Liver (tissue), 9 donors: ENCODE data around the gene HDC. TPM values are rescaled to one million over a fixed set of nuclear protein-coding genes. Genes with fewer than 3 reads are reported as not detected.

ENCODE experiments used
- DNase-seq: peaks from one replicate; pipeline ENCODE4 v3.0.0-alpha.2; 2017; ENCODE audit warnings: low spot score
- H3K27ac ChIP-seq, 2 donors: one replicate each; pipeline ENCODE4 v1.7.0; 2013; ENCODE audit warnings: inconsistent platforms in 2 of 2, low read length in 2 of 2, control low read depth in 1 of 2, low read depth in 1 of 2, mild to moderate bottlenecking in 1 of 2
- H3K27me3 ChIP-seq, 4 donors: one replicate each; pipeline versions ENCODE4 v1.6.1 to v1.7.0; 2013; ENCODE audit warnings: low read length in 3 of 4, inconsistent platforms in 1 of 4, mild to moderate bottlenecking in 1 of 4, moderate library complexity in 1 of 4; ENCODE audit not compliant: control insufficient read depth in 4 of 4, insufficient read depth in 4 of 4
- H3K36me3 ChIP-seq, 4 donors: one replicate each; pipeline versions ENCODE4 v1.6.1 to v1.7.0; 2013; ENCODE audit warnings: low read length in 3 of 4, mild to moderate bottlenecking in 3 of 4, low read depth in 1 of 4, moderate library complexity in 1 of 4; ENCODE audit not compliant: control insufficient read depth in 4 of 4, insufficient read depth in 3 of 4
- H3K4me1 ChIP-seq, 4 donors: one replicate each; pipeline versions ENCODE4 v1.6.1 to v1.7.0; 2013; ENCODE audit warnings: low read length in 3 of 4, mild to moderate bottlenecking in 3 of 4, moderate library complexity in 1 of 4; ENCODE audit not compliant: control insufficient read depth in 4 of 4, insufficient read depth in 4 of 4
- H3K4me3 ChIP-seq, 3 donors: one replicate each; pipeline versions ENCODE4 v1.6.1 to v1.7.0; 2013; ENCODE audit warnings: low read length in 3 of 3, control low read depth in 1 of 3, low read depth in 1 of 3, mild to moderate bottlenecking in 1 of 3
- H3K9ac ChIP-seq, 2 donors: one replicate each; pipeline ENCODE4 v1.7.0; 2013; ENCODE audit warnings: low read length in 2 of 2, mild to moderate bottlenecking in 2 of 2, moderate library complexity in 2 of 2, control low read depth in 1 of 2, low read depth in 1 of 2
- H3K9me3 ChIP-seq, 4 donors: one replicate each; pipeline versions ENCODE4 v1.6.1 to v1.7.0; 2013; ENCODE audit warnings: low read length in 3 of 4; ENCODE audit not compliant: control insufficient read depth in 4 of 4
- CTCF ChIP-seq: fragments of 150-350 bp; IDR thresholded peaks from 2 replicates; pipeline ENCODE4 v1.5.1; 2017; ENCODE audit warnings: improper control_type of control experiment, low read depth, low read length; ENCODE audit not compliant: missing input control
- EGR1 ChIP-seq, 2 donors: IDR thresholded peaks; 2 replicates each; pipeline ENCODE4 v1.6.1; 2016 to 2018; ENCODE audit warnings: antibody characterized with exemption in 2 of 2, low read depth in 2 of 2
- FOXA1 ChIP-seq: IDR thresholded peaks from 2 replicates; pipeline ENCODE4 v1.6.1; 2016; ENCODE audit warnings: antibody characterized with exemption
- FOXA2 ChIP-seq: IDR thresholded peaks from 2 replicates; pipeline ENCODE4 v1.6.1; 2016; ENCODE audit warnings: antibody characterized with exemption
- GABPA ChIP-seq, 2 donors: IDR thresholded peaks in 1 of 2; conservative IDR thresholded peaks in 1 of 2; 2 replicates each; pipeline ENCODE4 v1.6.1; 2016; ENCODE audit warnings: antibody characterized with exemption in 2 of 2, mild to moderate bottlenecking in 1 of 2, moderate library complexity in 1 of 2
- HNF4A ChIP-seq, 2 donors: conservative IDR thresholded peaks; 2 replicates each; pipeline ENCODE4 v1.6.1; 2016; ENCODE audit warnings: antibody characterized with exemption in 2 of 2, mild to moderate bottlenecking in 2 of 2
- HNF4G ChIP-seq: IDR thresholded peaks from 2 replicates; pipeline ENCODE4 v1.6.1; 2016; ENCODE audit warnings: antibody characterized with exemption
- JUND ChIP-seq, 2 donors: IDR thresholded peaks; 2 replicates each; pipeline ENCODE4 v1.6.1; 2016; ENCODE audit warnings: antibody characterized with exemption in 2 of 2
- NR2F2 ChIP-seq: IDR thresholded peaks from 2 replicates; pipeline ENCODE4 v1.6.1; 2016; ENCODE audit warnings: antibody characterized with exemption
- RAD21 ChIP-seq, 2 donors: IDR thresholded peaks; 2 replicates each; pipeline ENCODE4 v1.6.1; 2016; ENCODE audit warnings: antibody characterized with exemption in 2 of 2, mild to moderate bottlenecking in 2 of 2
- REST ChIP-seq: IDR thresholded peaks from 2 replicates; pipeline ENCODE4 v1.6.1; 2016; ENCODE audit warnings: antibody characterized with exemption, mild to moderate bottlenecking
- RXRA ChIP-seq, 2 donors: IDR thresholded peaks; 2 replicates each; pipeline ENCODE4 v1.6.1; 2017 to 2018; ENCODE audit warnings: antibody characterized with exemption in 2 of 2, mild to moderate bottlenecking in 1 of 2
- SP1 ChIP-seq: IDR thresholded peaks from 2 replicates; pipeline ENCODE4 v1.6.1; 2018; ENCODE audit warnings: antibody characterized with exemption, mild to moderate bottlenecking
- YY1 ChIP-seq: IDR thresholded peaks from 2 replicates; pipeline ENCODE4 v1.6.1; 2016; ENCODE audit warnings: antibody characterized with exemption, mild to moderate bottlenecking
- ZBTB33 ChIP-seq: IDR thresholded peaks from 2 replicates; pipeline ENCODE4 v1.6.1; 2016; ENCODE audit warnings: antibody characterized with exemption
- WGBS: extraction: QIAGEN DNeasy Blood & Tissue Kit; methylation state at CpG from one replicate; pipeline ENCODE4 v1.1.7; 2013; 5-methylcytosine and 5-hydroxymethylcytosine counted together
- polyA plus RNA-seq, 2 donors: library from polyadenylated mRNA; stranded (reverse) in 1 of 2; unstranded in 1 of 2; fragments of 200-250 nt in 1 of 2; fragments of >200 nt in 1 of 2; fragmentation: Nextera tagmentation in 1 of 2; extraction: Ambion mirVana in 1 of 2; gene quantifications; one replicate each; pipeline versions ENCODE4 v1.2.1 to v1.2.3, GENCODE V29; 2013 to 2015
- total RNA-seq, 2 donors: library from RNA; depleted of rRNA; stranded (reverse); fragments of >200 nt; gene quantifications; one replicate each; pipeline ENCODE4 v1.2.3, GENCODE V29; 2014
- TF ChIP-seq, protein P1 (sequence below): IDR thresholded peaks from 2 replicates; pipeline ENCODE4 v1.6.1; 2016; ENCODE audit warnings: antibody characterized with exemption
- TF ChIP-seq, protein P2 (sequence below): IDR thresholded peaks from 2 replicates; pipeline ENCODE4 v1.6.1; 2016; ENCODE audit warnings: antibody characterized with exemption
- donor health status: healthy.
- donor health status: healthy.
- donor health status: healthy.
- donor health status: healthy.
- donor health status: healthy.

HDC gene
- total and polyA plus RNA-seq, 4 donors, result 0.07 to 3.0 (median 0.78) TPM

GRCh38 chr15:50236433-50236832, 29.1 kb downstream of the HDC start:
- no peak overlapping the region for H3K9ac ChIP-seq
- 93% methylated on average over 9 of the region's 9 CpGs for WGBS
- peak; percentile 12 for DNase-seq
- H3K27me3 ChIP-seq, result no peaks in the 10 kb centered on the region
- TF ChIP-seq, protein P1, sequence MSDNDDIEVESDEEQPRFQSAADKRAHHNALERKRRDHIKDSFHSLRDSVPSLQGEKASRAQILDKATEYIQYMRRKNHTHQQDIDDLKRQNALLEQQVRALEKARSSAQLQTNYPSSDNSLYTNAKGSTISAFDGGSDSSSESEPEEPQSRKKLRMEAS, result no peak
- TF ChIP-seq HNF4A (conservative IDR thresholded peaks at IDR 0.05) (no peak), YY1 (no peak), FOXA2 (no peak), SP1 (no peak), CTCF (no peak), RAD21 (IDR thresholded peaks at IDR 0.05) (no peak), JUND (IDR thresholded peaks at IDR 0.05) (no peak), HNF4G (no peak), EGR1 (IDR thresholded peaks at IDR 0.05; ENCODE audit: low read depth in 2 of 2) (no peak), ZBTB33 (no peak), FOXA1 (no peak), REST (no peak), RXRA (IDR thresholded peaks at IDR 0.05) (no peak), NR2F2 (no peak)
- TF ChIP-seq, protein P2, sequence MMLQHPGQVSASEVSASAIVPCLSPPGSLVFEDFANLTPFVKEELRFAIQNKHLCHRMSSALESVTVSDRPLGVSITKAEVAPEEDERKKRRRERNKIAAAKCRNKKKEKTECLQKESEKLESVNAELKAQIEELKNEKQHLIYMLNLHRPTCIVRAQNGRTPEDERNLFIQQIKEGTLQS, result no peak
- peaks cover 21 to 64% (median 52%) of the 10 kb centered on the region in 4 donors for H3K4me1 ChIP-seq
- H3K36me3 ChIP-seq, result peaks cover 0 to 19% (median 11%) of the 10 kb centered on the region in 4 donors
- no peak overlapping the region for H3K4me3 ChIP-seq
- peak overlapping the region in 1 of 2 donors; percentile 53 for H3K27ac ChIP-seq
- no peaks in the 10 kb centered on the region for H3K9me3 ChIP-seq

DNA sequence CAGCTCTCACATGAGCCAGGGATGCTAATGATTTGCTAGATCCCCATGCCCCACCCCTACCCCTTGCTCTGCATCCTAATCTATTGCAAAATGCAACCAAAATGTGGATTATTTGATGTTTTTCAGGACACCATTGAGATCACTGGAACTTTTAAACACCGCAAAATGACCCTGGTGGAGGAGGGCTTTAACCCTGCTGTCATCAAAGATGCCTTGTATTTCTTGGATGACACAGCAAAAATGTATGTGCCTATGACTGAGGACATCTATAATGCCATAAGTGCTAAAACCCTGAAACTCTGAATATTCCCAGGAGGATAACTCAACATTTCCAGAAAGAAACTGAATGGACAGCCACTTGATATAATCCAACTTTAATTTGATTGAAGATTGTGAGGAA, 29.7 kb downstream of the HDC start:
- Histone ChIP-seq H3K36me3 (peaks cover 0 to 21% (median 11%) of the 10 kb centered on the region in 4 donors), H3K9ac (no peak overlapping the region), H3K27ac (peak overlapping the region in 1 of 2 donors; percentile 44), H3K4me1 (peaks cover 21 to 64% (median 52%) of the 10 kb centered on the region in 4 donors), H3K4me3 (no peak overlapping the region), H3K27me3 (no peaks in the 10 kb centered on the region), H3K9me3 (no peaks in the 10 kb centered on the region)
- TF ChIP-seq, protein P1, result no peak
- TF ChIP-seq HNF4A (conservative IDR thresholded peaks at IDR 0.05), result peak in 1 of 2 donors; percentile 54
- TF ChIP-seq RXRA (IDR thresholded peaks at IDR 0.05), result peak in 1 of 2 donors; percentile 84
- TF ChIP-seq GABPA (IDR thresholded peaks at IDR 0.05 in 1 of 2, conservative IDR thresholded peaks at IDR 0.05 in 1 of 2), result no peak
- TF ChIP-seq SP1, result peak; percentile 8
- no peak for TF ChIP-seq RAD21 (IDR thresholded peaks at IDR 0.05)
- TF ChIP-seq NR2F2, result no peak
- peak; percentile 30 for DNase-seq
- WGBS, result 55% methylated on average over 1 of the region's 1 CpG
